HG03064 (cell line): Measurements from ENCODE around the gene SCLT1.
A peak's percentile ranks its signal among the peaks of the same experiment; 100 is the strongest.

Experiments
- ATAC-seq: cut with Tn5 transposase; IDR thresholded peaks from one replicate; pipeline ENCODE4 v1.9.1; 2021; ENCODE audit warnings: low read depth; ENCODE audit not compliant: unreplicated experiment

SCLT1 gene

GRCh38 chr4:128974136-128974581 lies 119.2 kb downstream of the SCLT1 start:
- ATAC-seq, result no peak

GRCh38 chr4:128973384-128973783 lies 120.0 kb downstream of the SCLT1 start:
- no peak for ATAC-seq

- ATAC-seq, result no peak
These were observed 131.9 kb downstream of the SCLT1 start for GRCh38 chr4:128961405-128961804.

GRCh38 chr4:128958194-128958593 lies 135.1 kb downstream of the SCLT1 start:
- no peak for ATAC-seq

GRCh38 chr4:128957459-128957858 lies 135.9 kb downstream of the SCLT1 start:
- ATAC-seq, result no peak

GRCh38 chr4:128955751-128956150 lies 137.6 kb downstream of the SCLT1 start:
- ATAC-seq, result no peak

GRCh38 chr4:128954941-128955340 lies 138.4 kb downstream of the SCLT1 start:
- no peak for ATAC-seq

GRCh38 chr4:128951316-128951715 lies 142.0 kb downstream of the SCLT1 start:
- ATAC-seq, result no peak

- ATAC-seq, result no peak
These were observed 142.5 kb downstream of the SCLT1 start for GRCh38 chr4:128950796-128951195.

GRCh38 chr4:128946916-128947315 lies 146.4 kb downstream of the SCLT1 start:
- ATAC-seq, result no peak

- no peak for ATAC-seq
These were observed 150.7 kb downstream of the SCLT1 start for GRCh38 chr4:128942607-128943006.

GRCh38 chr4:128940971-128941370 lies 152.4 kb downstream of the SCLT1 start:
- no peak for ATAC-seq

GRCh38 chr4:128930051-128930450 lies 163.3 kb downstream of the SCLT1 start:
- ATAC-seq, result no peak

- no peak for ATAC-seq
These were observed 168.4 kb downstream of the SCLT1 start for GRCh38 chr4:128924951-128925350.

- no peak for ATAC-seq
These were observed 171.4 kb downstream of the SCLT1 start for GRCh38 chr4:128921954-128922353.

GRCh38 chr4:128917781-128918180 lies 175.6 kb downstream of the SCLT1 start:
- ATAC-seq, result peak; percentile 80

- peak; percentile 64 for ATAC-seq
These were observed 176.5 kb downstream of the SCLT1 start for GRCh38 chr4:128916832-128917231.

- ATAC-seq, result no peak
These were observed 177.8 kb downstream of the SCLT1 start for GRCh38 chr4:128915544-128915943.

- no peak for ATAC-seq
These were observed 180.1 kb downstream of the SCLT1 start for GRCh38 chr4:128913228-128913627.

- ATAC-seq, result no peak
These were observed 184.6 kb downstream of the SCLT1 start for GRCh38 chr4:128908735-128909134.

GRCh38 chr4:128907981-128908380 lies 185.4 kb downstream of the SCLT1 start:
- no peak for ATAC-seq

GRCh38 chr4:128906581-128906980 lies 186.8 kb downstream of the SCLT1 start:
- ATAC-seq, result no peak

- ATAC-seq, result no peak
These were observed 188.5 kb downstream of the SCLT1 start for GRCh38 chr4:128904821-128905220.
